Suprapubic skin (tissue), 3 donors: ENCODE data around the gene ARFRP1.

Experiments used
- CTCF ChIP-seq, 2 donors: fragments of 200-600 bp in 1 of 2; fragments of 450-650 bp in 1 of 2; sonication (generic) in 1 of 2; IDR thresholded peaks; one replicate each; pipeline ENCODE4 v1.5.1; 2016 to 2019; ENCODE audit warnings: antibody characterized with exemption in 2 of 2, mild to moderate bottlenecking in 1 of 2, moderate library complexity in 1 of 2
- EP300 ChIP-seq: sonication (generic); formaldehyde crosslinking; IDR thresholded peaks from one replicate; pipeline ENCODE4 v1.6.1; 2017; ENCODE audit warnings: antibody characterized with exemption
- POLR2A ChIP-seq, 2 donors: fragments of 450-650 bp; IDR thresholded peaks; one replicate each; pipeline ENCODE4 v1.6.1; 2017; ENCODE audit warnings: antibody characterized with exemption in 2 of 2, mild to moderate bottlenecking in 2 of 2, moderate library complexity in 2 of 2

GRCh38 chr20:63655249-63655648, 52.5 kb downstream of the ARFRP1 start:
- TF ChIP-seq POLR2A (IDR thresholded peaks at IDR 0.05) (no peak), EP300 (no peak), CTCF (IDR thresholded peaks at IDR 0.05) (no peak)
